Stimulated activated CD4-positive, alpha-beta T cell treated with anti-CD3 and anti-CD28 coated beads, Interleukin-1b, Interleukin-23, amount 100 ng/mL, for 24 hours (primary cell): ENCODE measurements around the gene TMOD3.
"Not testable (repeated sequence)": the region's sequence is repeated elsewhere in the genome, so short reads cannot be mapped to it uniquely, and the experiment has no call there.

Experiments
- DNase-seq, 4 experiments: peaks; one replicate each; pipeline ENCODE4 v3.0.0-alpha.2; 2020; ENCODE audit warnings: low read depth in 4 of 4, low spot score in 1 of 4

Gene TMOD3

DNA sequence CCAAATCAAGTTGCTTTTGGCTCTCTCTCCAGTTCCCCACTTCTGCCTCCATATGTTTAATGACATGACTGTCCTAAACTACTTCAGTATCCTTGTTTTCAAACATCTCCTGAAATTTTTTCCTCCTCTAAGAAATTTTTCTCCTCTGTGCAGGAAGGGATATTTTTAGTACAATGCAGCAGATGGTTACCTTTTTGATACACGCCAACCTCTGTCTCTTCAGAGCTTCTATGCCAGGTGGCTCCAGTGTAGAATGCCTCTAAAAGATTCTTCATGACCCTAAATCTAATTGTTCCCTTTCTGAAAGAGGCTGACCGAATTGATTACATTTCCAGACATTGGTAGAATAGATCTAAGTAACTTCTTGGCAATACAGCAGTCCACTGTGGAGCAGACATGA is 33.7 kb downstream of the TMOD3 start:
- no peak for DNase-seq

GRCh38 chr15:51864408-51865056 is 35.1 kb downstream of the TMOD3 start:
- peak in 1 of 4 experiments; percentile 9 for DNase-seq

GRCh38 chr15:51865317-51865716 is 35.9 kb downstream of the TMOD3 start:
- no peak for DNase-seq

DNA sequence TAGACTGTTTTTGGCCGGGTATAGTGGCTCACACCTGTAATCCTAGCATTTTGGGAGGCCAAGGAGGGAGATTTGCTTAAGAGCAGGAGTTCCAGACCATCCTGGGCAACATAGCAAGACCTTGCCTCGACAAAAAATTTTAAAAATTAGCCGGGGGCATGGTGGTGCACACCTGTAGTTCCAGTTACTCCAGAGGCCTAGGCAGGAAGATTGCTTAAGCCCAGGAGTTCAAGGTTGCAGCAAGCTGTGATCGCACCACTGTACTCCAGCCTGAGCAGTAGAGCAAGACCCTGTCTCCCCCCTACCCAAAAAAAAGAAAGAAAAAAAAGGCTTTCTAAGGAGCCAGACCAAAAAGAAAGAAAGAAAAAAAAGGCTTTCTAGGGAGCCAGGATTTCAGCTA is 36.7 kb downstream of the TMOD3 start:
- no peak for DNase-seq

DNA sequence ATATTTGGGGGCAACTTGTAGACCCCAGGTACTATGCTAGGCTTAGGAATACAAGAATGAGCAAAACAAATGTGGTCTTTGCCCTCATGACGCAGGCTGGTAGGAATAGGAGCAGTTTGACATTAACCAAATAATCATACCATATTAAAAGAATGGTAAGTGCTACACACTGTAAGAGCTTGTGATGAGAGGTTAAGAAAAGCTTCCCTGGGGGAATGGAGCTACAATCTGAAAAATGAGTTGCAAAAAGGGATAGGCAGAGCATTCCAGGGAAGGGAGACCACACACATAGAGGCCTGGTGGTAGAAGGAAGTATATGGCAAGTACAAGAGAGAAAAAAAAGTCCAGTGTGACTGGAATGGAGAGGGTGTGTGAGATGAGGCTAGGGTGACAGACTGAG is 37.3 kb downstream of the TMOD3 start:
- DNase-seq: no peak

DNA sequence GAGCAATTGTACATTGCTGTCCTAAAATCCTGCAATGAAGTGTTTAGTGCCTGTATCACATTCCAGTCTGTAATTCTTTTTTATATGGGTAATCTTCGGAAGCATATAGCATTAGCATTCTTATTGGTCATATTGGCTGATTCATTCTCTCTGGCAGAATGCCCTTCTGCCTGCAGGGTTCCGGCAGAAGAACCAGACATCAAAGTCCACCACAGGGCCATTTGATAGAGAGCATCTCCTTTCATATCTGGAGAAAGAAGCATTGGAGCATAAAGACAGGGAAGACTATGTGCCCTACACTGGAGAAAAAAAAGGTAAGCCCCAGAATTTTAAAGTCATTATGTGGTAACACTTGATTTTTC is 39.6 kb downstream of the TMOD3 start:
- no peak for DNase-seq

- no peak for DNase-seq
Observed at GRCh38 chr15:51870774-51871173, 41.3 kb downstream of the TMOD3 start.

DNA sequence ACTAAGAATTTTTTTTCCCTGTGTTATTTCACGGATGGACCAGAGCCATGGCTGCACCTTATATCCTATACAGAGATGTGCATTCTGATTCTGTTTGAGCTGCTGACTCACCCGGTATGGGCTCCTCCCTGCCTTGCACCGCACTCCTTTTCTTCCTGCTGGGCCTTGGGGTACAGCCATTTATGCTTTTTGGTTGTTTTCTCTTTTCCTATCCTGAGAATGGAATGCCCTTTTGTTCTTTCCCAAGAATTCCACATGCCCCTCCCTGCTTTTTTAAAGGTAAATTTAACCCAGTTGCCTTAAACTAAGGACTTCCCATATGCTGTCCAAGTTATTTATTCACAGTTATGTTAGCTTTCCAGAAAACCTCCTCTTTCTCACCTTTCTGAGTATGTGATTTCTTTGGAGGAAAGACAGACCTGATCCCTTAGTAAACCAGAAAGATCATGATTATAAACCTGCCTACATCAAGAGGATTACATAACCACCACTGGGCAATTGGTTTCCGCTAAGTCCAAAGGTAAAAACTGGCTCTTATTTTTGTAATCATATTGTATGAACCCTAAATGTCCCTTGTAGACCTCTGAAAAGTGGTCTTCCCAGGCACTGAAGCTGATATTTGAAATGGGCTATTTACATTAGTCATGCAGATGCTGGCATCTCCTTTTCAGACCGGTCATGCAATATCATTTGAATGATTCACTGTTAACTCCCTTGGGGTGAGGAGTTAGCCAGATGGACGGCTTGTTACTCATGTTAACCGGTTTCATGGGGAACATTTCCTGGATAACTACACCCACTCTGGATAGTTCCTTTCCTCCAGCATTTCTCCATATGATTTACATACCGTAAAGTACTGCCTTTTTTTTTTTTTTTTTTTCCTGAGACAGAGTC is 45.5 kb downstream of the TMOD3 start:
- no peak for DNase-seq

- no peak for DNase-seq
Observed at GRCh38 chr15:51876169-51876568, 46.7 kb downstream of the TMOD3 start.

- DNase-seq: no peak
Observed at GRCh38 chr15:51878446-51879386, 49.3 kb downstream of the TMOD3 start.

DNA sequence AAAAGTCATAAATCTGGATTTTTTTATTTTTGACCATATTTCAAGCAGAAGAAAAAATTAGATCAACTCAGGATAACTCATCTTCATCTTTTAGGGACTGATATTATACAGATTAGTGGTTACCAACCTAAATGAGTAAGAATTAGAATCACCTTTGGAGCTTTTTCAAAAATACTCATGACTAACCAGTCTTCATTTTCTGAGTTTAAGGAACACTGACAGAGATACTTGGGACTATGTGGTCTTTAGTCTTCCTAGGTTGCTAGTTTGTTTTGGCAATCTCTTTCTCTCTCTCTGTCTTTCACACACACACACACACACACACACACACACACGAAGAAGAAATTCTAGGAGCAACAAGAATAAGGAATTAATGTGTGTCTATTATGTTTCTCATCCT is 50.1 kb downstream of the TMOD3 start:
- DNase-seq: no peak

GRCh38 chr15:51883271-51883837 is 53.9 kb downstream of the TMOD3 start:
- no peak for DNase-seq

DNA sequence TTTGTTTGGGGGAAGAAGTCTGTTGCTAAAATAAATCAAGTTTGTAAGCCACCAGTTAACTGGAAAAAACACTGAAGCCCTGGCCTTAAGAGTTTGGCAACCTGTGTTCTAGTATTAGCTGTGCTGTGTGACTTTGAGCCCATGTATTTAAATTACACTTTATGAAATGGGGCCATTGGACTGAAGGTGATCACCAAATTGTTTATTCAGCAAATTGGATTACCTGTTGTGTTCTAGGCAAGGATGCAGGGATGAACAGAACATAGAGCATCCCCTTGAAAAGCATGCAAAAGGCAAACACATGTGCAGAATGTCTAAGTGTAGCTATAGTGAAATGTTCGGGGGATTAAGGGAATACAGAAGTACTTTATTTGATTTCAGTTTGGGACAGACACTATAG is 54.6 kb downstream of the TMOD3 start:
- no peak for DNase-seq

- no peak for DNase-seq
Observed at GRCh38 chr15:51884517-51885236, 55.2 kb downstream of the TMOD3 start.

- not testable (repeated sequence) for DNase-seq
Observed at GRCh38 chr15:51885758-51886157, 56.3 kb downstream of the TMOD3 start.

DNA sequence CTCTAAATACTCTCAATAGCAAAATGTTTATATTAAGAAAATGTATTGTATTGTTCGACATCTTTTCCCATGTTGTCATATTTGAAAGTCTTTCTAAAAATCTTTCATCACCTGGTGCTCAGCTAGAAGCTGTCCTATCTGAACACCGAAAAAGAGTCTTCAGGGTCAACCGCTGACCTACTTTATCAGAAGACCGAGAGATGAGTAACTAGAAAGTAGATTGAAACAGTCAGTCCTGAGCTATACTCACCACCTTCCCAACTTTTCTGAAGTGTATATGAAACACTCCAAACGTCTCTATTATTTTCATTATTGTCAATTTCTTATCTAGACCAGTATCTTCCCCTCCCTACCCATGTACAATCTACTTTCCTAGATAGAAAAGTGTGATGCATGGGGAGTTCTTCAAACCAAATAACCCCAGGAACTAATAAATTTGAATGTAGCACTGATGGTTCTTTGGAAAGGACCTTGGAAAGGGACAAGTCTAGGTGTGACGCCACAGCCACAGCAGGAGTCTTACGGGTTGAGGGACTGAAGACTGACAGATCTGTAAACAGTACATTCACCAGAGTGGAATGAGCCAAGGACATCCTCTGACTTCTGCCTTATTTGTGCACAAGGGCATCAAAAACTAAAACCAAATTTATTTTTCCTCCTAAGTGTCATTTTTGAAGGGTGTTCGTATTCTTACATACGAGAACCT is 58.6 kb downstream of the TMOD3 start:
- DNase-seq: no peak

GRCh38 chr15:51888593-51889195 is 59.2 kb downstream of the TMOD3 start:
- no peak for DNase-seq

DNA sequence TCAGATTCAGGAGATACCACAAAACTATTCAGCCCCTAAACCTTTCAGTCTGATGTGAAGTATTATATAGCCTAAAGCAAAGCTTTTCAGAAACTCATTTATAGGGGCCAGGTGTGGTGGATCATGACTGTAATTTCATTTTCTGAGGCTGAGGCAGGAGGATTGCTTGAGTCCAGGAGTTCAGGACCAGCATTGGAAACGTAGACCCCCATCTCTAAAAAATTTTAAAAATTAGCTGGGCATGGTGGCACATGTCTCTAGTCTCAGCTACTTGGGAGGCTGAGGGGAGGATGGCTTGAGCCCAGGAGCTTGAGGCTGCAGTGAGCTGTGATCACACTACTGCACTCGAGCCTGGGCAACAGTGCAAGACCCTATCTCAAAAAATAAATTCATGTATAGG is 60.0 kb downstream of the TMOD3 start:
- no peak for DNase-seq

DNA sequence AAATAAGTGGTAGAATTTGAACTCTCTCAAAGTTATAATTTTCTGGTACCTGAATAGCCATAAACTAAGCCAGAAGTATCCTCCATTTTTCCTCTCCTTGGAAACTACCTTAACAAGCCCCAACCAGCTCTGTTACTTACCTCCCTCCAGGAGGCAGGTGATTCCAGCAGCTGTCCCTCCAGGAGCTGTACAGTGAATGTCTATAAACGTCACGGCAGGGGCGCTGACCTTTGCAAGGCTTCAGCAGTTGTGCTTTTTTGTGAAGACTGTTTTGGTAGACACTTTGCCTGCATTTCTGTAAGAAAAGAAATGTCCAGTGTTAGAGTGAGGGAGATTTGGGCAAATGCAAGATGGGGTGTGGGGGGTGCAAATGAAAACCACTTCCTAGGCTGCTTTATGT is 75.0 kb downstream of the TMOD3 start:
- DNase-seq: no peak

DNA sequence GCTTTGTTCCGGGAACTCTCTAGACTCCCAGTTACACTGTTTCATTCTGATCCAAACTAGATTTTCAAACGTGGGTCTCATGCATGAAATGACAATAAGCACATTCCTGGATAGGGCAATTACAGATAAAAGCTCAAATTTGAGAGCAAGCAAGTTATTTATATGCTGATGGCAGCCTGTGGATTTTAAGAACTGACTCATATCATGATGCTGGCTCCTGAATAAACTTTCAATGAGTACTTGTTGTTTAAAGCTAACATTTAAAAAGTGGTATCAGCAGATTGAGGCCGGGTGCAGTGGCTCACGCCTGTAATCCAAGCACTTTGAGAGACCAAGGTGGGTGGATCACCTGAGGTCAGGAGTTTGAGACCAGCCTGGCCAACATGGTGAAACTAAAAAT is 75.5 kb downstream of the TMOD3 start:
- no peak for DNase-seq
